Right lobe of liver (tissue), 6 donors: ENCODE data around the gene PSMD12. TPM values are rescaled to one million over a fixed set of nuclear protein-coding genes. Genes with fewer than 3 reads are reported as not detected.
"Not testable (repeated sequence)": the region's sequence is repeated elsewhere in the genome, so short reads cannot be mapped to it uniquely, and the experiment has no call there.

ENCODE experiments used
- ATAC-seq, 4 donors: fragments of 200-7000 bp; cut with Tn5 transposase; one replicate each; pipeline ENCODE4 v1.9.1; 2020; ENCODE audit warnings: mild to moderate bottlenecking in 4 of 4, moderate library complexity in 4 of 4
- DNase-seq, 3 donors: peaks; one replicate each; pipeline ENCODE4 v3.0.0-alpha.2; 2020
- H3K27ac ChIP-seq, 3 donors: fragments of 200-600 bp; one replicate each; pipeline ENCODE4 v1.8.0; 2022
- H3K27me3 ChIP-seq, 2 donors: fragments of 200-600 bp; one replicate each; pipeline ENCODE4 v1.8.0; 2022
- H3K36me3 ChIP-seq, 4 donors: fragments of 200-600 bp; sonication (generic) in 1 of 4; one replicate each; pipeline versions ENCODE4 v1.5.1 to v1.8.0; 2017 to 2022; ENCODE audit warnings: control low read depth in 1 of 4
- H3K4me1 ChIP-seq, 4 donors: fragments of 200-600 bp; sonication (generic) in 1 of 4; one replicate each; pipeline versions ENCODE4 v1.5.1 to v1.8.0; 2017 to 2022; ENCODE audit warnings: control low read depth in 1 of 4
- H3K4me3 ChIP-seq, 3 donors: fragments of 200-600 bp; one replicate each; pipeline ENCODE4 v1.8.0; 2022
- H3K9me3 ChIP-seq, 4 donors: fragments of 200-600 bp; sonication (generic) in 1 of 4; one replicate each; pipeline versions ENCODE4 v1.5.1 to v1.8.0; 2017 to 2022; ENCODE audit warnings: control low read depth in 1 of 4
- CTCF ChIP-seq, 4 donors: fragments of 200-600 bp in 3 of 4; fragments of 450-650 bp in 1 of 4; IDR thresholded peaks; one replicate each; pipeline versions ENCODE4 v1.5.1 to v1.8.0; 2016 to 2022; ENCODE audit warnings: antibody characterized with exemption in 4 of 4, mild to moderate bottlenecking in 2 of 4
- POLR2A ChIP-seq: fragments of 450-650 bp; IDR thresholded peaks from one replicate; pipeline ENCODE4 v1.6.1; 2017; ENCODE audit warnings: antibody characterized with exemption, mild to moderate bottlenecking
- WGBS: methylation state at CpG from one replicate; pipeline ENCODE4 v1.1.6; 2018; ENCODE audit warnings: low coverage, low lambda C conversion rate; ENCODE audit not compliant: insufficient coverage; ENCODE audit errors: missing lambda C conversion rate; 5-methylcytosine and 5-hydroxymethylcytosine counted together
- intact Hi-C, 2 donors: fragments of 100-400 bp; cut with DNase I; formaldehyde crosslinking; loops; one replicate each; pipeline versions ENCODE4 v1.11.2 to v1.14.1; 2022
- total RNA-seq, 6 experiments: library from RNA; depleted of rRNA in 2 of 6; stranded (reverse); fragments of >200 nt in 2 of 6; fragmentation: NEBNext Ultra II Directional in 3 of 6; extraction: Animal tissue kit (Norgen Biotek cat#: 25700) in 3 of 6; gene quantifications; one replicate each; pipeline versions ENCODE4 v1.1.0 to v1.2.4, GENCODE V29; 2016 to 2023
- donor health status: DM: no; HTN: yes; CAD: no.
- donor health status: DM: no; HTN: no; CAD: no.
- donor health status: DM: no; HTN: no; CAD: no.
- donor health status: DM: no; HTN: yes; CAD: no.
- donor health status: DM: no; HTN: yes; CAD: no.

Gene PSMD12
- total RNA-seq, 6 experiments from 2014 or later = 27.3 to 40.1 (median 31.1) TPM

- TF ChIP-seq CTCF (IDR thresholded peaks at IDR 0.05) (no peak), POLR2A (no peak)
- 74% methylated on average over 4 of the region's 6 CpGs for WGBS
- H3K36me3 ChIP-seq = no peaks in the 10 kb centered on the region
Observed at GRCh38 chr17:67390006-67390645, 23.7 kb upstream of the PSMD12 start.

GRCh38 chr17:67388986-67389385 lies 22.6 kb upstream of the PSMD12 start:
- no peak overlapping the region for H3K27ac ChIP-seq
- intact Hi-C loops = no loop called here

More at GRCh38 chr17:67390006-67390645, 23.7 kb upstream of the PSMD12 start:
- Histone ChIP-seq H3K9me3 (no peaks in the 10 kb centered on the region), H3K4me3 (peak overlapping the region in 2 of 3 donors; percentile 17 to 33), H3K27me3 (no peaks in the 10 kb centered on the region), H3K27ac (peak overlapping the region; percentile 53 to 75 (median 70)), H3K4me1 (peaks cover 0 to 24% (median 7%) of the 10 kb centered on the region in 4 donors)
- ATAC-seq (peak in 3 of 4 donors; percentile 51 to 57 (median 51)), DNase-seq (no peak)
- intact Hi-C loops = no loop called here

GRCh38 chr17:67388536-67388935 lies 22.2 kb upstream of the PSMD12 start:
- H3K9me3 ChIP-seq, ATAC-seq, H3K27me3 ChIP-seq, DNase-seq, H3K36me3 ChIP-seq, H3K4me3 ChIP-seq, H3K27ac ChIP-seq, intact Hi-C loops: not testable (repeated sequence)
- 98% methylated on average over 7 of the region's 10 CpGs for WGBS
- H3K4me1 ChIP-seq = peaks cover 0 to 24% (median 7%) of the 10 kb centered on the region in 4 donors

More at GRCh38 chr17:67388986-67389385, 22.6 kb upstream of the PSMD12 start:
- WGBS = 88% methylated on average over 3 of the region's 4 CpGs
- DNase-seq (no peak), ATAC-seq (no peak)
- Histone ChIP-seq H3K4me3 (no peak overlapping the region), H3K27me3 (no peaks in the 10 kb centered on the region), H3K9me3 (no peaks in the 10 kb centered on the region), H3K36me3 (no peaks in the 10 kb centered on the region), H3K4me1 (peaks cover 0 to 24% (median 7%) of the 10 kb centered on the region in 4 donors)
- TF ChIP-seq POLR2A = no peak
- TF ChIP-seq CTCF (IDR thresholded peaks at IDR 0.05) = no peak

DNA sequence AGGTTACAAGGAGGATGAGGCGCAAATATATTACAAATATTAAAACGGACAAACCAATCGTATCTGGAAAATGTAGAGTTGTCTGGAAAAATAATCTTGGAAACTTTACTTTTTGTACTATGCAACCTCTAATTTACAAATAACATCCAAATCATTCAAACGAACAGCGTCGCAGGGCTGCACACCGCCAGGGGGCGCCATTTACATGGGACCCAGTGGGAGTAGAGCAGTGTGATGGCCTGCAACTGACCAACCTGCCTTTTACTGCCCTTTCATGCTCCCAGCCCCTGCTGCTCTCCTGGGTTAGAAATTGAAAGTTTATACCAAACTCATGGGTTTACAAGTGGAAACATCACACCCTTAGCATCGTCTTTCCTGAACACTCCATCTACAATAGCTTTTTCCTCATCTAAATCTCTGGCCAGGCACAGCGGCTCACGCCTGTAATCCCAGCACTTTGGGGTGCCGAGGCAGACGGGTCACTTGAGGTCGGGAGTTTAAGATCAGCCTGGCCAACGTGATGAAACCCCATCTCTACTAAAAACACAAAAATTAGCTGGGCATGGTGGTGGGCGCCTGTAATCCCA lies 20.7 kb upstream of the PSMD12 start:
- 73% methylated on average over 13 of the region's 16 CpGs for WGBS
- intact Hi-C loops = no loop called here

More for the DNA sequence above, 20.7 kb upstream of the PSMD12 start:
- Histone ChIP-seq H3K4me3 (no peak overlapping the region), H3K27me3 (no peaks in the 10 kb centered on the region), H3K4me1 (peaks cover 0 to 32% (median 10%) of the 10 kb centered on the region in 4 donors), H3K36me3 (no peaks in the 10 kb centered on the region), H3K27ac (no peak overlapping the region), H3K9me3 (no peaks in the 10 kb centered on the region)
- no peak for TF ChIP-seq POLR2A
- peak; percentile 52 to 77 (median 60) for TF ChIP-seq CTCF (IDR thresholded peaks at IDR 0.05)
- DNase-seq (peak in 1 of 3 donors; percentile 45), ATAC-seq (peak; percentile 11 to 55 (median 47))
